Prostate gland (tissue), 2 donors: ENCODE measurements around the gene JARID2. TPM values are rescaled to one million over a fixed set of nuclear protein-coding genes. Genes with fewer than 3 reads are reported as not detected.

ENCODE experiments used
- DNase-seq: peaks from one replicate; pipeline ENCODE4 v3.0.0-alpha.2; 2019; ENCODE audit warnings: low spot score
- H3K27ac ChIP-seq, 2 donors: fragments of 200-600 bp; sonication (generic); 2 replicates each; pipeline ENCODE4 v1.5.1; 2017 to 2019
- H3K27me3 ChIP-seq: fragments of 200-600 bp; sonication (generic); replicated peaks from 2 replicates; pipeline ENCODE4 v1.5.1; 2019; ENCODE audit not compliant: insufficient read depth
- H3K36me3 ChIP-seq, 2 donors: fragments of 200-600 bp; sonication (generic); 1 replicate in 1 of 2; 2 replicates in 1 of 2; pipeline versions ENCODE4 v1.5.1 to v1.8.1; 2017 to 2019
- H3K4me1 ChIP-seq: fragments of 200-600 bp; sonication (generic); replicated peaks from 2 replicates; pipeline ENCODE4 v1.5.1; 2019
- H3K4me3 ChIP-seq, 2 donors: fragments of 200-600 bp; sonication (generic); 2 replicates each; pipeline ENCODE4 v1.5.1; 2017 to 2019
- H3K9me3 ChIP-seq: fragments of 200-600 bp; sonication (generic); 2 replicates; pipeline ENCODE4 v1.5.1; 2017
- CTCF ChIP-seq, 4 experiments: fragments of 200-600 bp in 2 of 4; fragments of 450-650 bp in 2 of 4; sonication (generic) in 2 of 4; IDR thresholded peaks; 1 replicate in 3 of 4; 2 replicates in 1 of 4; pipeline ENCODE4 v1.5.1; 2016 to 2019; ENCODE audit warnings: antibody characterized with exemption in 4 of 4, mild to moderate bottlenecking in 2 of 4, moderate library complexity in 2 of 4
- POLR2A ChIP-seq: fragments of 450-650 bp; IDR thresholded peaks from one replicate; pipeline ENCODE4 v1.6.1; 2016; ENCODE audit warnings: antibody characterized with exemption, mild to moderate bottlenecking
- POLR2AphosphoS5 ChIP-seq: sonication (generic); formaldehyde crosslinking; IDR thresholded peaks from one replicate; pipeline ENCODE4 v1.6.1; 2017; ENCODE audit warnings: antibody characterized with exemption
- WGBS: methylation state at CpG from one replicate; pipeline ENCODE4 v1.1.5; 2018; 5-methylcytosine and 5-hydroxymethylcytosine counted together
- intact Hi-C: fragments of 100-400 bp; cut with DNase I; formaldehyde crosslinking; loops from one replicate; pipeline ENCODE4 v1.14.2; 2022
- total RNA-seq, 2 donors: library from RNA; depleted of rRNA; stranded (reverse); fragments of >200 nt; gene quantifications; one replicate each; pipeline ENCODE4 v1.1.0, GENCODE V29; 2016

JARID2 gene
- total RNA-seq, 2 donors from 2014 or later = 7.7 to 35.4 TPM

DNA sequence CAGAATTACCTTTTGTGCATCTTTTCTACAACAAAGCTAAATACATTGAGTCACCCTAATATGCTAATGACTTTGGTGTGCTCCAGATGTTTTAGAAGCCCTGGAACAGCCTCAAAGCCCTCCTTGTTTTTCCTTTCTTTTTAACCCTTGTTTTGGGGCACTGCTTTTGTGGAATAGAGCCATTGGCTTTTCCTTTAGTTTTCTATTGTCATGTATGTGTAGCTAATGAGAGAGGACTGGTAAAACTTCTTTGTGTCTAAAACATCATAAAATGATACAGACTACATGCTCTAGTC, 158.8 kb downstream of the JARID2 start:
- no peaks in the 10 kb centered on the region for H3K9me3 ChIP-seq
- H3K27me3 ChIP-seq = no peaks in the 10 kb centered on the region
- intact Hi-C loops = no loop called here
- DNase-seq = no peak
- TF ChIP-seq POLR2A (no peak), POLR2AphosphoS5 (no peak), CTCF (IDR thresholded peaks at IDR 0.05) (no peak)
- H3K4me3 ChIP-seq = no peak overlapping the region
- no peaks in the 10 kb centered on the region for H3K36me3 ChIP-seq
- peaks cover 6% of the 10 kb centered on the region for H3K4me1 ChIP-seq
- H3K27ac ChIP-seq = no peak overlapping the region

GRCh38 chr6:15405129-15406068, 159.5 kb downstream of the JARID2 start:
- Histone ChIP-seq H3K27me3 (no peaks in the 10 kb centered on the region), H3K4me1 (peaks cover 6% of the 10 kb centered on the region), H3K27ac (no peak overlapping the region), H3K36me3 (no peaks in the 10 kb centered on the region), H3K4me3 (no peak overlapping the region), H3K9me3 (no peaks in the 10 kb centered on the region)
- no peak for DNase-seq
- 92% methylated on average over 11 of the region's 11 CpGs for WGBS
- intact Hi-C loops = no loop called here
- TF ChIP-seq POLR2AphosphoS5 (no peak), CTCF (IDR thresholded peaks at IDR 0.05) (no peak), POLR2A (no peak)

- H3K9me3 ChIP-seq = no peaks in the 10 kb centered on the region
- no peak for DNase-seq
- intact Hi-C loops = no loop called here
- TF ChIP-seq CTCF (IDR thresholded peaks at IDR 0.05) = no peak
- no peak for TF ChIP-seq POLR2A
- TF ChIP-seq POLR2AphosphoS5 = no peak
- no peaks in the 10 kb centered on the region for H3K36me3 ChIP-seq
- H3K4me1 ChIP-seq = peaks cover 6% of the 10 kb centered on the region
- no peaks in the 10 kb centered on the region for H3K27me3 ChIP-seq
- 56% methylated on average over 1 of the region's 1 CpG for WGBS
- no peak overlapping the region for H3K4me3 ChIP-seq
- H3K27ac ChIP-seq = no peak overlapping the region
Observed at GRCh38 chr6:15406452-15406851, 160.6 kb downstream of the JARID2 start.

GRCh38 chr6:15408008-15408407, 162.1 kb downstream of the JARID2 start:
- H3K9me3 ChIP-seq = no peaks in the 10 kb centered on the region
- no peaks in the 10 kb centered on the region for H3K27me3 ChIP-seq
- H3K4me3 ChIP-seq = no peak overlapping the region
- no peak for DNase-seq
- H3K4me1 ChIP-seq = peaks cover 6% of the 10 kb centered on the region
- intact Hi-C loops = no loop called here
- no peaks in the 10 kb centered on the region for H3K36me3 ChIP-seq
- WGBS = 95% methylated on average over 6 of the region's 6 CpGs
- H3K27ac ChIP-seq = no peak overlapping the region
- no peak for TF ChIP-seq POLR2AphosphoS5
- TF ChIP-seq CTCF (IDR thresholded peaks at IDR 0.05) = no peak
- no peak for TF ChIP-seq POLR2A

GRCh38 chr6:15408758-15409157, 162.9 kb downstream of the JARID2 start:
- intact Hi-C loops = no loop called here
- no peaks in the 10 kb centered on the region for H3K36me3 ChIP-seq
- H3K27me3 ChIP-seq = no peaks in the 10 kb centered on the region
- DNase-seq = no peak
- no peak overlapping the region for H3K4me3 ChIP-seq
- H3K9me3 ChIP-seq = no peaks in the 10 kb centered on the region
- TF ChIP-seq POLR2A (no peak), CTCF (IDR thresholded peaks at IDR 0.05) (no peak)
- no peak overlapping the region for H3K27ac ChIP-seq
- H3K4me1 ChIP-seq = peaks cover 6% of the 10 kb centered on the region
- WGBS = 83% methylated on average over 3 of the region's 3 CpGs
